HG03558 (cell line): ENCODE data around the gene TMCO5A.
"Not testable (repeated sequence)": the region's sequence is repeated elsewhere in the genome, so short reads cannot be mapped to it uniquely, and the experiment has no call there.

Experiments used
- ATAC-seq: cut with Tn5 transposase; IDR thresholded peaks from one replicate; pipeline ENCODE4 v1.9.1; 2021; ENCODE audit warnings: moderate number of reproducible peaks; ENCODE audit not compliant: unreplicated experiment; ENCODE audit errors: extremely low read depth

TMCO5A gene

GRCh38 chr15:37960742-37961141 is 26.3 kb downstream of the TMCO5A start:
- ATAC-seq, result not testable (repeated sequence)

DNA sequence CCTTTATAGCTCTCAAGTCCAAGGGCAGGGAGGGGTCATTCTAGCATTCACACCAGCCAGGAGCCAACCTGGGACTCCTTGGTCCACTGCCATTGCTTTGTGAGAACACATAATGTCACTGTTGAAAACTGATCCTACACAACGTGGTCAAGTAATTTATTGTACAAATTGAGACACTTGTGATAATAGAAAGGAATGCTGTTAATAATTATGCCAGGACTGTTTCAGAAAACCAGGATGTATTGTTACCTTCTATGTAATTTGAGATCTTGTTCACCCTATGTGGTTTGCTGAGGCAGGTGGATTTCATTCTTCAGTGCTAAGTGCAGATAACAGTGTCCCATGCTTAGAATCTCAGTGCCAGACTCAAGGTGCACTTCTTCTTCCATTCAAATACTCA is 33.3 kb downstream of the TMCO5A start:
- ATAC-seq, result no peak

DNA sequence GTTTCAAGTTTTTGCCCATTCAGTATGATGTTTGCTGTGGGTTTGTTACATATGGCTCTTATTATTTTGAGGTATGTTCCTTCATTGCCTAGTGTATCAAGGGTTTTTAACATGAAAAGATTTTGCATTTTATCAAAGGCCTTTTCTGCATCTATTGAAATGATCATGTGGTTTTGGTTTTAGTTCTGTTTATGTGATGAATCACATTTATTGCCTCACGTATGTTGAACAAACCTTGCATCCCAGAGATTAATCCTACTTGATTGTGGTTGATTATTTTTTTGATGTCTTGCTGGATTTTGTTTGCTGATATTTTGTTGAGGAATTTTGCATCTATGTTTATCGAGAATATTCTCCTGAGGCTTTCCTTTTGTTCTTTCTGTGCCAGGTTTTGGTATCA is 39.4 kb downstream of the TMCO5A start:
- ATAC-seq, result no peak

DNA sequence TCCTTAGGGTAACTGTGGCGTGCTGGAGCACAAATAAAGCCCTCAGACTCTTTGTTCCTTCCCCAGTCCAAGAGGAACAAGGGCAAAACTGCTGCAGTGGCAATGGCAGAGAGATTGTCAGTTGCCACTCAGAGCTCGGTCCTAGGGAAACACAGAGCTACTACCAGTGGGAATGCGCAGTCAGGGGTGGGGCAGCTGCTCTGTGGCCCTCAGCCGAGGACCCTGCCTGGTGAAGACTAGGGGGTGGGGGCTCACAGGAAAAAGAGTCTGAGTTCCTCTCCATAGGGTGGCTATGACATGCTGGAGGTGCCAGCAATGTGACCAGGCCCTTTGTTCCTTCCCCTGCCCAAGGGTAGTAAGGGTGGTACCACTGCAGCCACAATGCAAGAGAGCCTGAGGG is 43.8 kb downstream of the TMCO5A start:
- ATAC-seq, result no peak

DNA sequence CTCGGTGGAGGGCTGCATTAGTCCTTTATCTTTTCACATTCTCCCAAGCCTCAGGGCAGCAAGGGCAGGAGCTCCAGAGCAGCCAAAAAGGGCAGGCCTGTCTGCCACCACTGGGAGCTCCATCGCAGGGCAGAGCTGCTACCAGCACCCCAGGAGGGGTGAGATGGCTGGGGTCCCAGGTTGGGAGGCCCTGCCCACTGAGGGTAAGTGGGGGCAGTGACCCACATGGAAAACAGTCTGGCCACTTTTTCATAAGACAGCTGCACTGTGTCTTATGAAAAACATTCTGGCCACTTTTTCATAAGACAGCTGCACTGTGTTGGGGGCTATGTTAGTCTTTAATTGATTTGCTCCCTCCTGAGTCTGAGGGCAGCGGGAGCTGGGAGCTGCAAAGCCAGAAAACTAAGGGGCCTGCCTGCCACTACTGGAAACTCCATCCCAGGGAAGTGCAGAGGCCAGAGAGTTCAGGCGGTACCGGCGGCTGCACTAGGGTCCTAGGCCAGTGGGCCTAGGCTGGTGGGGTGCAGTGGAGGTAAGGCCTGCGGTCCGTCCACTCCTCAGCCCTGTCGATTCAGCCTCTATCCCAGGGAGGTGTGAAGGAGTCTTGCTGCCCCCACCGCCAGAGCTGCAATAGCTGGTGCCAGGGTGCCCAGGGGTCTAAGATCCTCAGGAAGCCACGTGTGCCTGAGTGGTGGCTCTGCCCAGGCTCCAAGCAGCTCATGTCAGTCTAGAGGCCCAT is 45.4 kb downstream of the TMCO5A start:
- ATAC-seq, result no peak

DNA sequence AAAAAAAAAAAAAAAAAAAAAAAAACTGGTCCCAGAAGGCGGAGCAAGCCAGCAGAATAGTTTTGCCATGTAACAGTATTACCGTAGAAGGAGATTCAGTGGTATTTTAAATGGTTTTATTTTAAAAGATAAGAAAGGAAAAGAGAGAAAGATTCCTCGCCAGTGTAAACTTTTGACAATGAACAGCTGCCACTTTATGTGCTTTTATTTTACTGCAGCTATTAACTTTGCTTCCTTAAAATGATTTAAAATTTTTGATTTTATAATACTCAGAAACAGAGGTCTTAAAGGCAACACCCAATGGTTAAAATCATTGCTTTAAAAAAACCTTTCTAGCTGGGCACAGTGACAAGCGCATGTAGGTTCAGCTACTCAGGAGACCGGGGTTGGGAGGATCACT is 46.8 kb downstream of the TMCO5A start:
- ATAC-seq, result no peak

DNA sequence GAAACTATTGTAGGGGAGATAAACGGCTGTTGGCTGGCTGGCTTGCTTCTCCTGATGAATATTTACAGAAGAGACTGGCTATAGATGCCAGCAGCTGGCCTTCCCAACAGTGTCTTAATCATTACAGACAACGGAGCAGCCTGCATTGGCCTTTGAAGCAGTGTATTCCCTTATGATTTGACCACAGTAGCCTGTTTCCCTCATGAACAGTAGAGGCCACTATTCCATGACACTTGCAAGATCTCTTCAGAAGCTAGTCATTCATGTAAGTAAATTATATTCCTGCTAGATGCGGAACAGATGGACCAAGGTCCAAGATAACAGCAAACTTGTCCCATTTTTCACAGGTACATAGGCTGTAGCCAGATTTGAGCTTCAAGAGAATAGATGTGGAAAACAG is 47.3 kb downstream of the TMCO5A start:
- ATAC-seq, result no peak

DNA sequence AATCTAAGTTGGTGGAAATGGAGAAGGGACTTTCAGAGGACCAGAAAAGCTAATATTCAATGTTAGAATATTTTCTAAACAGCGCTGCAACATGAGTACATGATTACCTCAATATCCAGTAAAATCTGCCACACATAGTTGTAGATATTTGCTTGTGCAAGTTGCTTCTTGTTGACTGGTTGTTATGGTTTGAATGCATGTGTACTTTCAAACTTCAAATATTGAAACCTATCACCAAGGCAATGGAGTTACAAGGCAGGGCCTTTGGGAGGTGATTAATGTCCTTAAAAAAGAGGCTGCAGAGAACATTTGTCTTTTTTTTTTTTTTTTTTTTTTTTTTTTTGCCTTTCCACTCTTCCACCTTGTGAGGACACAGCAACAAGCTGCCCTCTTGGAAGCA is 49.9 kb downstream of the TMCO5A start:
- no peak for ATAC-seq

DNA sequence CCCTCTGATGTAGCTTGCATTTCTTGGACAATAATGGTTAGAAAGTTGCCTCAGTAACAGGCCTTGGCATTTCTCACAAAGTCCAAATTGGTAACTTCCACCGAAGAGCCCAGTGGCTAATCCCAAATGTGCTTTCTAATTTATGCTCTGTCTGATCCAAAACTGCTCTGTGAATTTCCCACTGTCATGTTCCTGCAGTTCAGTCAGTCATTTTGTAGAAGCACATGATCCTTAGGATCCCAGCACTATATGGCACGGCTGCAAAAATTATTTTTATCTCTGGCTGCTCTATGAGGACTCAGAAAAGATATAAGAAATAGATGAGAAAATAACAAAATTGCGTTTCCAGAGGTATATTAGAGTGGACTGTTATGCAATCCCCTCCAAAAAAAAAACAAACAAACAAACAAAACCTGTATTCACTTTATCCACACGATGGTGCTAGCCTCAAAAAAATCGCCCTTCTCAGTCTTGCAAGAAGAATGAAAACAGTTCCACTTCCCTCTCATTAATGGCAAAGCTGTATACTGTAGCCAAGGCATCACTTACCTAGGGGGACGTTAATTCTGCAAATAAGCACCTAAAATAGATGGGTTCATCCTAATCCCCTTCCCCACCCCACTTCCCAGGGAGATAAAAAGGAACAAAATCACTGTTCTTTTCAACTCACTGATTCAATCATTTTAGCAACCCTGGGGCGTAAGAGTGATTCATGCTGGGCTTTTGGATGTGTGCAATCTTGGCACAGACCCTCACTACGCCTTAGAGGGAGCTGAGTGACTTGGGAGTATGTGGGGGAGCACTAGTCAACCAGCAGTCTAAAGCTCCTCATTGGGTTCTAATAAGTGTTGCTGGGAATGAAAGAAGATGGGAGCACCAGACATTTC is 61.3 kb downstream of the TMCO5A start:
- no peak for ATAC-seq
